Mesodermal cell (in vitro differentiated cells): Measurements from ENCODE around the gene PRR23E.

Source experiments
- H3K27ac ChIP-seq: 2 replicates; pipeline ENCODE4 v1.7.0; 2013; ENCODE audit warnings: mild to moderate bottlenecking, low read depth, low read length, moderate library complexity; ENCODE audit not compliant: severe bottlenecking
- H3K36me3 ChIP-seq: 2 replicates; pipeline ENCODE4 v1.7.1; 2013; ENCODE audit warnings: mild to moderate bottlenecking, low read length, moderate library complexity; ENCODE audit not compliant: control insufficient read depth, insufficient read depth
- H3K4me1 ChIP-seq: one replicate; pipeline ENCODE4 v1.7.1; 2013; ENCODE audit warnings: mild to moderate bottlenecking, low read length; ENCODE audit not compliant: insufficient read depth, control insufficient read depth, poor library complexity, severe bottlenecking
- H3K4me3 ChIP-seq: 2 replicates; pipeline ENCODE4 v1.7.0; 2013; ENCODE audit warnings: low read length, control low read depth, mild to moderate bottlenecking; ENCODE audit not compliant: insufficient read depth, poor library complexity, severe bottlenecking; ENCODE audit errors: extremely low read depth
- H3K9me3 ChIP-seq: 2 replicates; pipeline ENCODE4 v1.7.1; 2013; ENCODE audit warnings: mild to moderate bottlenecking, low read length, moderate library complexity; ENCODE audit not compliant: control insufficient read depth
- WGBS, 2 experiments: methylation state at CpG; one replicate each; pipeline ENCODE4 v1.1.5; 2013; ENCODE audit warnings: missing lambda C conversion rate in 2 of 2; ENCODE audit not compliant: insufficient coverage in 2 of 2; 5-methylcytosine and 5-hydroxymethylcytosine counted together

Gene PRR23E

GRCh38 chr3:127203024-127203423, 10.1 kb downstream of the PRR23E start:
- no peaks in the 10 kb centered on the region for H3K36me3 ChIP-seq
- no peaks in the 10 kb centered on the region for H3K4me1 ChIP-seq
- H3K4me3 ChIP-seq = no peak overlapping the region
- no peaks in the 10 kb centered on the region for H3K9me3 ChIP-seq
- 50% methylated on average over 1 of the region's 1 CpG; no CpG with 5 or more reads in 1 of the 2 experiments for WGBS, 2 experiments
- no peak overlapping the region for H3K27ac ChIP-seq

GRCh38 chr3:127204841-127205582, 12.1 kb downstream of the PRR23E start:
- Histone ChIP-seq H3K4me3 (no peak overlapping the region), H3K36me3 (no peaks in the 10 kb centered on the region), H3K9me3 (no peaks in the 10 kb centered on the region), H3K27ac (no peak overlapping the region), H3K4me1 (no peaks in the 10 kb centered on the region)
- 88 to 91% methylated on average over 10 to 16 of the region's 17 CpGs for WGBS, 2 experiments

- H3K4me1 ChIP-seq = no peaks in the 10 kb centered on the region
- H3K36me3 ChIP-seq = no peaks in the 10 kb centered on the region
- no peak overlapping the region for H3K4me3 ChIP-seq
- no peak overlapping the region for H3K27ac ChIP-seq
- WGBS, 2 experiments = 83 to 100% methylated on average over 3 of the region's 3 CpGs
- no peaks in the 10 kb centered on the region for H3K9me3 ChIP-seq
Measured at GRCh38 chr3:127206154-127206553, 13.2 kb downstream of the PRR23E start.

DNA sequence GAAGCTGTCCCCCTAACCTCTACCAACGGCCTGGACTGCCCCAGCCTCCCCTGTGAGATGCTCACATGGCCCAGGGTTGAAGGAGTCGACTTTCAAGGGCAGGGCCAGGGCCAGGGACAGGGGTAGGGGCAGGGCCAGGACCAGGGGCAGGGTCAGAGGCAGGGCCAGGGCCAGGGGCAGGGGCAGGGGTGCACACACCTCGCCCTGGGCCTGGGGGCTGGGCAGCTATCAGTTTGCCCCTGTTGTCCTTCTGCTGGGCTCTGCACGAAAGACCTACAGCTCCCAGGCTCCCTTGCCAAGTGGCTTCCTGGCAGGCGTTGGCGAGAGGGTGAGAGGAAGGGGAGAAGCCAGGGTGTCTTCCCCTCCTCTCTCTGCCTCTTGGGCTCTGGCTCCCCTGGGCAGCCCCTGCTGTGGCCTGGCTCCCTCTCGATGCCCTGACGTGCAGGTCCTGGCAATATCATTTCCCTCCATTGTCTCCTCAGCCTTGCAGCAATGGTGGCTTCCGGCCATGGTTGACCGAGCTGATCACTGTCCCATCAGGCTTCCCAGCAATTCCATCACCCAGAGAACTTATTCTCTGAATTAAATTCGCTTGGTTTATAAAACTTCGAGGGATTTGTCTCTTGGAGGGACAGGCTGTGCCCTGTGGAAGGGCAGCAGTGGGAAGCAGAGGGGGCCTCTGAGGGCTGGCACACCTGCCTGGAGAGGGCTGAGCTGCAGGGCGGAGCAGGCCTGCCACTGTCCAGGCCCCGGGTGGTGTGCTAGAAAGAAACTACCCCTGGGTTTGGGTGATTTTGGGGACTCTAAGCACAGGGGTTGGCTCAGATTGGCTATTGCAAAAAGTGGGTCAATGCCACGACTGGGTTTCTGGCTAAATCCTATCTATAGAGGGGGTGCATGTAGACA, 13.9 kb downstream of the PRR23E start:
- Histone ChIP-seq H3K36me3 (no peaks in the 10 kb centered on the region), H3K9me3 (no peaks in the 10 kb centered on the region), H3K4me1 (no peaks in the 10 kb centered on the region), H3K27ac (no peak overlapping the region), H3K4me3 (no peak overlapping the region)
- WGBS, 2 experiments = 77 to 86% methylated on average over 9 to 11 of the region's 15 CpGs

- H3K4me3 ChIP-seq = no peak overlapping the region
- no peaks in the 10 kb centered on the region for H3K36me3 ChIP-seq
- H3K4me1 ChIP-seq = no peaks in the 10 kb centered on the region
- WGBS, 2 experiments = 81 to 87% methylated on average over 5 to 7 of the region's 8 CpGs
- no peak overlapping the region for H3K27ac ChIP-seq
- no peaks in the 10 kb centered on the region for H3K9me3 ChIP-seq
Measured at GRCh38 chr3:127207727-127208482, 15.0 kb downstream of the PRR23E start.

DNA sequence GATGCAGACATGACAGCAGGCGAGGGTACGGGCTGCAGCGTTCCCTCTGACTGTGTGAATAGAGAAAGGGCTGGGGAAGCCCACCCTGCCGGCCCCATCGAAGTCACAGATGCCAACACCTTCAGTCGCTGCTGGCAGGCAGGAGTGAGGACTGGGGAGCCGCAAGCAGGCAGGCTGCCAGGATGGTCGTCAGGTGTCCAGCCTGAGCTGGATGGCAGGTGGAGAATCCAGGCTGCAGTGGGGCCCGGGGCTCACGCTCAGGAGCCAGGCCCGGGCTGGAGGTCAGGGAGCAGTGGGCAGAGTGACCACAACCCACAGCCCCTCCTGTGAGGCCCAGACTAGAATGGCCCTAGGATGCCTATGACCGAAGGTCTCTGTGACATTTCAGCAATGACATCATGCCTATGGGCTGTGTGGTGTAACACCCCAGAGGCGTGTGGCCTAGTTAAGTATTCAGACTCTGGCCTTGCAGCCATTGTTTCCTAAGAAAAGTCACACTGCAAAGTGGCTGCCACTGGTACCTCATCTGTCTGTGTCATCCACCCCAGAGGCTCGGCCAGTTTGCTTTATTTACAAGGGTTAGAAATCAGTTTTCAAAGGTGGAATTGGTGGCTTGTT, 15.7 kb downstream of the PRR23E start:
- Histone ChIP-seq H3K4me1 (no peaks in the 10 kb centered on the region), H3K4me3 (no peak overlapping the region), H3K9me3 (no peaks in the 10 kb centered on the region), H3K27ac (no peak overlapping the region), H3K36me3 (no peaks in the 10 kb centered on the region)
- 85 to 89% methylated on average over 12 to 14 of the region's 14 CpGs for WGBS, 2 experiments

DNA sequence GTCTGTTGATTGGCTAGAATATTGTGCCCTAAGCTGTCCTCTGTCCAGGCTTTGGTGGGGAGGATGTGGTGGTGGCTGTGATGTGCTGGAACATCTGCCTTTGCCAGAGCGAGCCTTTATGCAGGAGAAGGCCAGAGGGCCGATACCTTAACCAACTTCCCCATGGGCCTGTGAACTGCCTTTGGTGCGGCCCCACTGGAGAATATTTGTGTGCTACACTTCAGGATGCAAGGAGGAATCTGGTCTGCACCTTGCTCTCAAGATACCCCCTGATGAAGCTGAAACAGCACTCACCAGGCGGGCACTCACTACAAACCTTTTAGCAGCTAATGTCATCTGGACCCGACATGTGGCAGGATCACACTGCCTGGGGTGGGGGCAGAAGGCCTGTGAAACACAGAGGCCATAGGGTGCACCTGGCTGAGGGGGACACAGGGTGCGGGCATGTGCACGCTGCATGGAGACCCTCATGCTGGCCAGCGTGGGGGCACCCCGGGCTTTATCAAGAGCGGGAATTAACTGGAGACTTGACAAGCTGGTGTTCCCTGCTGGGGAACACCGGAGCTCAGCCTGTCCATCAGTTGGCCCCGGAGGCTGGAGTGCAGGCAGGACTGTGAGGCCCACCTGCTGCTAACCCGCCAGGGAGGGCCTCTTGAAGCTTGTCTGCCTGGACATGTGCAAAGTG, 16.4 kb downstream of the PRR23E start:
- peaks cover under 1% of the 10 kb centered on the region for H3K4me1 ChIP-seq
- H3K27ac ChIP-seq = no peak overlapping the region
- no peak overlapping the region for H3K4me3 ChIP-seq
- 79 to 82% methylated on average over 9 to 10 of the region's 13 CpGs for WGBS, 2 experiments
- H3K36me3 ChIP-seq = no peaks in the 10 kb centered on the region
- H3K9me3 ChIP-seq = no peaks in the 10 kb centered on the region

GRCh38 chr3:127209840-127210653, 17.1 kb downstream of the PRR23E start:
- no peaks in the 10 kb centered on the region for H3K9me3 ChIP-seq
- H3K4me3 ChIP-seq = no peak overlapping the region
- H3K4me1 ChIP-seq = peaks cover 3% of the 10 kb centered on the region
- no peak overlapping the region for H3K27ac ChIP-seq
- WGBS, 2 experiments = 68 to 71% methylated on average over 7 to 9 of the region's 14 CpGs
- H3K36me3 ChIP-seq = no peaks in the 10 kb centered on the region

DNA sequence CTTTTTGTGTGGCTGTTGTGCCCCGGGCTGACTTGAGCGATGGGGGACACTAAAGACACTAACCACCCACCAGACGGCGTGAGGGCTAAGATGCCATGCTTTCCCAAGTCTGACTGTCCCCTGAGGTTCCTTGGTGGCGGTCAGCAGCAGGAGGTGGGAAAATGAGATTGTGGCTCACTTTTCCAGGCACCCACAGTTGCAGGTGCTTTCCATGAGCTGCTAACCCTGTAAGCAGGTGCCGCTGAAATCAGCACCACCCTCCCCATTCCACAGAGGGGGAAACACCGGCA, 17.7 kb downstream of the PRR23E start:
- no peaks in the 10 kb centered on the region for H3K36me3 ChIP-seq
- H3K4me1 ChIP-seq = peaks cover 3% of the 10 kb centered on the region
- no peaks in the 10 kb centered on the region for H3K9me3 ChIP-seq
- no peak overlapping the region for H3K4me3 ChIP-seq
- 92 to 94% methylated on average over 4 to 5 of the region's 7 CpGs for WGBS, 2 experiments
- H3K27ac ChIP-seq = no peak overlapping the region
